Stimulated activated CD4-positive, alpha-beta T cell treated with anti-CD3 and anti-CD28 coated beads, Interleukin-15, amount 100 ng/mL, for 24 hours (primary cell): ENCODE results near the gene RAB24.
"Not testable (repeated sequence)": the region's sequence is repeated elsewhere in the genome, so short reads cannot be mapped to it uniquely, and the experiment has no call there.

ENCODE experiments used
- DNase-seq: peaks from one replicate; pipeline ENCODE4 v3.0.0-alpha.2; 2020

Gene RAB24

DNA sequence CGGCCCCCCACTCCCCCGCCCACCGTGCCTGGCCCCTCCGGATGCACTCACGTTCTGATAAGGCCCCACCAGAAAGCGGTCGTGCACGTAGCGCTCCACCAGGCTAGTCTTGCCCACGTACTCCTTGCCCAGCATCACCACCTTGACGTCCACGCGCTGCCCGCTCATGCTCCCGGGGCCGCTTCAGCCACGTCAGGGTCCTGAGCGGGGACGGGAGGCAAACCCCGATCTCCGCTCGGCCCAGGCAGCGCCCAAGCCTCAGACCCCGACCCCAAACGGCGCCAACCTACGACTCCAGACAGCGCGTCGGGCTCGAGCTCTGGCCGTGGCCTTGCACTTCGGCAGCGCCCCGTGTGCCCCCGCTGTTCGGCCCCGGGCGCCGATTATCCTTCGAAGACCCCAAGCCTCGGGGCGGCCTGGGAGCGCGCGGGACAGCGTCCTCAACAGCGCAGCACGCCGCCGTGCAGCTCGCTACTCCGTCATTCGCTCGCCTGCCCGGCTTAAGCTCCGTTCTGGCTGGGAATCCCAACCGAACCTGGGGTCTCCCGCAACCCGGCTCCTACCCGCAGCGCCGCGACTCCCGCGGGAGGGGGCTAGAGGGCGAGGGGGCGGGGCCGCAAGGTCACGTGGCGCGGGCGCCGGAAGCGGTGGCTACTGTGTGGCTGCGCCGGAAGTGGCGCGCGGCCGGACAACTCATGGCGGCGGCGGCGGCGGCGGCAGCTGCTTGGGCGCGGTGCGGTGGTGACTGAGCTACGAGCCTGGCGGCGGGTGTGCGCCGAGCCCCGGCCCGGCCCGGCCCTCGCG, at the start of gene RAB24, which contains the start of gene PRELID1:
RAB24 (minus strand) TSS at position 599 of the 804 bp plus-strand sequence; CDS start at position 168, 431 bp downstream.
PRELID1 (plus strand) TSS at position 679 of the 804 bp plus-strand sequence. CDS start 187 bp downstream, outside the sequence.
- peak; percentile 93 for DNase-seq

DNA sequence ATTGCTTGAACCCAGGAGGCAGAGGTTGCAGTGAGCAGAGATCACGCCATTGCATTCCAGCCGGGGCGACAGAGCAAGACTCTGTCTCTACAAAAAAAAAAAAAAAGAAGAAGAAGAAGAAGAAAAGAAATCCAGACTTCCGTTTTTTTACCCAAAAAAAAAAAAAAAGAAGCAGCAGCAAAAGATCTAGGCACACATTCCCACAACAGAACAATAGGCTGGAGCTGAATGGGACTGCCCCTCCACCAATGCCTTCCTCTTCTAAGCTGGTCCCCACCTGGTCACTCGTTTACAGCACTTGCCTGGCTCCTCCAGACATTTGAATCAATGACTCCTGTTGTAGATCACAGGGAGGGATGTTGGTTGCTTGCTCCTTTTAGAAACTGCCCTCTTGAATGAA, 49.6 kb upstream of the RAB24 start:
- no peak for DNase-seq

DNA sequence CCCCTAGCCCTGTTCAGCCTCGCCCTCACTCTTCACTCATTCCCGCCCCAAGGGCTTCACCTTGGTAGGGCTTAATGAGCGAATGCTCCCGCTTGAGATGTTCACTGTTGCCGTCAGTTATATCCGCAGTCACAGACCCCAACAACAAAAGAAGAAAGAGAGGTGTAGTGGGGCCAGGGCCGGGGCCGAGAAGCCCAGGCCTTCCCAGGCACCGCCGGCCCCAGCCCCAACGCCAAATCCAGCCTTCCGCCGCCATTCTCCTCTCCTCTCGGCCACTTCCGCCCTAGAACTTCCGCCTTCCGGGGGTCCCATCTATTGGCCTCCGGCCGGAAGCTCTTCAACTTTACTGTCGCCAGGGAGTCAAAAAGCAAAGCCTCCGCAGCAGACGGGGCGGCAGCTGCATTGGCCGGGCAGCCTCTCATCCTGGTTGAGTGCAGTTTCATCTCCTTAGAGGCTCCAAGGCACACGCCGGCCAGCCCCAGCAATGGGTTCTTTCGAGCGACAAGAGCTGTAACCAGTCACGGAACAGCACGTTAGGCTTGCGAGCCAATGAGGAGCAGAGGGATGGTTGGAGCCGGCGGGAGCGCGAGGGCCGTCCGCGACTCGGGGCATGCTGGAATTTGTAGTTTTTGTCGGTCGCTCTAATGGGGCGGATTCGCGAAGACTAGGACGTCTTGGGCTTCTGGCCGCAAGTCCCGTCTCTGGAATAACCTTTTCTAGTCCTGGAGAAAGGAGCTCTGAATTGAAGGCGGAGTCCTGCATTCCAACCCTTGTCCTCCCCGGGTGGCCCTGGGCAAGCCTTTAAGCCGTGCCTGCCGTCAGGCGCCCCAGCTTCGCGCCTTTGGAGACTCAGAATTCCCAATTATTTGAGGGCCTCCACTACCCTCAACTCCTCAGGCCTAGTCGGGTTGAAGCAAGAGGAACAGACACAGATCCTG, 48.1 kb upstream of the RAB24 start, which contains the start of gene LMAN2:
LMAN2 (minus strand) TSS at position 277 of the 938 bp plus-strand sequence; CDS start at position 256, 21 bp downstream.
- peak; percentile 94 for DNase-seq

GRCh38 chr5:177350776-177351391, 47.4 kb upstream of the RAB24 start:
- no peak for DNase-seq

GRCh38 chr5:177349762-177350161, 46.2 kb upstream of the RAB24 start:
- no peak for DNase-seq

- no peak for DNase-seq
Measured at GRCh38 chr5:177349362-177349647, 45.8 kb upstream of the RAB24 start.

DNA sequence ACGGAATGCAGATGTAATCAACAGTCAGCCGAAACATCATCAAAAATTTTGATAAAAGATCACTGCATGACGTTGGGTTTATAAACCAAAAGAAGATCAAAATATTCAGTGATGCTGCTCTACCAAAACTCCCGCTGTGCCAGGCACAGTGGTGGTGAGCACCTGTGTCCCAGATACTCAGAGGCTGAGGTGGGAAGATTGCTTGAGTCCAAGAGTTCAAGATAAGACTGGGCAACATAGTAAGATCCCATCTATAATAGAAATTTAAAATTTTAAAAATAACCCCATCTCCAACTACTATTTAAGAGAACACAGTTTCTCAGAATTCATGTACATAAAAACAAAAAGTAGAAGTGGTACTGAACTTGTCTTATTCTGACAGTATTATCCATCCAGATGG, 44.2 kb upstream of the RAB24 start:
- DNase-seq = no peak

- no peak for DNase-seq
Measured at GRCh38 chr5:177346820-177347219, 43.3 kb upstream of the RAB24 start.

DNA sequence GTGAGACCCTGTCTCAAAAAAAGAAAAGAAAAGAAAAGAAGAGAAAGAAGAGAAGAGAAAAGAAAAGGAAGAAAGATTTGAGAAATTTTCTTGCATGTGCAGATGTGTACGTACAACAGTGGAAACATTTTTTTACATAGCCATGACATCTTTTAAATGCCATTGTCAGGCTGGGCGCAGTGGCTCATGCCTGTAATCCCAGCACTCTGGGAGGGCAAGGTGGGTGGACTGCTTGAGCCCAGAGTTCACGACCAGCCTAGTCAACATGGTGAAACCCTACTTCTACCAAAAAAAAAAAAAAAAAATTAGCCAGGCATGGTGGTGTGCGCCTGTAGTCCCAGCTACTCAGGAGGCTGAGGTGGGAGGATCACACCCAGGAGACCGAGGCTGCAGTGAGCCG, 41.4 kb upstream of the RAB24 start:
- no peak for DNase-seq

- DNase-seq = no peak
Measured at GRCh38 chr5:177343777-177344176, 40.3 kb upstream of the RAB24 start.

DNA sequence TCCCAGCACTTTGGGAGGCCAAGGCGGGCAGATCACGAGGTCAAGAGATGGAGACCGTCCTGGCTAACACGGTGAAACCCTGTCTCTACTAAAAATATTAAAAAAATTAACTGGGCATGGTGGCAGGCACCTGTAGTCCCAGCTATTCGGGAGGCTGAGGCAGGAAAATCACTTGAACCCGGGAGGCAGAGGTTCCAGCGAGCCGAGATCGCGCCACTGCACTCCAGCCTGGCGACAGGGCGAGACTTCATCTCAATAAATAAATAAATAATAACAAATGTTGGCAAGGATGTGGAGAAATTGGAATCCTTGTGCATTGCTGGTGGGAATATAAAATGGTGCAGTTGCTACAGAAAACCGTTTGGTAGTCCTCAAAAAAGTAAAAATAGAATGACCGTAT, 39.5 kb upstream of the RAB24 start:
- not testable (repeated sequence) for DNase-seq

DNA sequence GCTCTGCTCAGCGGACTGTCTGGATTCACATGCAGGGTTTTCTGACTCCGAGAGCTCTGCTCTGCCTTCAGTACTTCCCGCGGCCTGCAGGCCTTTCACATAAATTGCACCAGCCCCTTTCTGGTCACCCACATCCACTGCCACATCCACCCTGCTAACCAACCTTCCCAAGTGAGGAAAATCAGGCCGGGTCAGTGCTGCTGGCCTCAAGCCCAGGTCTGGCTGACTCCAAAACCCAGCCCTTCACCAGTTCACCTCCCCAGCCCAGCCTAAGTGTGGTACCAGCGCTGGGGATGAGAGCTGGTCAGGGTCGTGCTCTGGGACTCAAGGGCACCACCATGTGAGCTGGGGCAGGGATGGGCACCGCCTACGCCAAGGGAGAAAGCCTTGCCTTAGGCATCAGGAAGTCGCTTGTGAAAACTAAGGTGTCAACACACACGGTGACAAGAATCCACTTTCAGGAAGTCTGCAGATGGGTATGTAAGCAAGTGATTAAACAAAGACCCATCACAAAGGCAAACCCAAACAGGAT, 35.7 kb upstream of the RAB24 start:
- DNase-seq = no peak

- DNase-seq = no peak
Measured at GRCh38 chr5:177338251-177339106, 35.0 kb upstream of the RAB24 start.

GRCh38 chr5:177336603-177337494, 33.3 kb upstream of the RAB24 start:
- no peak for DNase-seq

- peak; percentile 47 for DNase-seq
Measured at GRCh38 chr5:177336112-177336511, 32.6 kb upstream of the RAB24 start.

- no peak for DNase-seq
Measured at GRCh38 chr5:177335701-177336065, 32.2 kb upstream of the RAB24 start.

GRCh38 chr5:177334781-177335700, 31.5 kb upstream of the RAB24 start:
- DNase-seq = no peak

DNA sequence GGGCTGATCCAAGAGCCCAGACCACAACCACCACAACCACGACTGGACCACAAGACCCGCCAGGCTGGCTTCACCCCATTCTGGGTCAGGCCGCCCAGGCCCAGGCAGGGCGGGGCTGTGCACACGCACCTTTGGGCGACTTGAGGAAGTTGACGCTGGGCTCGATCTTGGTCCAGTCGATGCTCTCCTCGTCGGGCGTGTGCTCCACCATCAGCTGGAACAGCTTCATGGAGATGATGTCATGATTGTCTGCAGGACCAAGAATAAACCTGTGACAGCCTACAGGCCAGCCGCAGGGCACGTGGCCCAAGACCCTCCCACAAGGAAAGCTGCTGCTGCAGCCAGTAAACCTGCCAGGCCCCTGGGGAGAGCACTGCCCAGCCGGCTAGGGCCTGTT, 30.6 kb upstream of the RAB24 start:
- DNase-seq = no peak

GRCh38 chr5:177333420-177334154, 30.1 kb upstream of the RAB24 start:
- DNase-seq = no peak
